Measurements from ENCODE around the gene CRABP1.

The CRABP1 gene

GRCh38 chr15:78322724-78323521, 17.2 kb upstream of the CRABP1 start:
- no peak for DNase-seq
- TF ChIP-seq GATA1 (IDR thresholded peaks at IDR 0.05; ENCODE audit: low read depth, low read length) (no peak), POLR2A (IDR thresholded peaks at IDR 0.05; ENCODE audit: low read length) (no peak)

DNA sequence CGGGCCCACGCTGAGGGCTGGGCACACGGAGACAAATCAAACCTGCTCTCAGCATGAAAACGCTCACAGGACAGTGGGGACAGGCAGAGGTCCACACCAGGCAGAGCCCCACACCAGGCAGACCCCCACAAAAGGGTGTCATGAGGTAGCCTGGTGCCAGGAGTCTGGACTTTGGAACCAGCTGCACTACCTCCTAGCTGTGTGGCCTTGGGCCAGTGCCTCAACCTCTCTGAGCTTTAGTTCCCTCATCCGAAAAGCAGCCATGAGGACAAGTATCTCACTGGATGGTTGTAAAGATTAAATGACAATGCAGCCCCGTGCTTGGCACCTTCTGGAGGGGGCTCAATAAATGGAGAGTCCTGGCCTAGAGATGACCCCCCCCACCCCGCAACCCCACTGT, 16.5 kb upstream of the CRABP1 start:
- no peak for TF ChIP-seq GATA1 (IDR thresholded peaks at IDR 0.05; ENCODE audit: low read depth, low read length)
- no peak for TF ChIP-seq POLR2A (IDR thresholded peaks at IDR 0.05; ENCODE audit: low read length)
- DNase-seq: no peak

- DNase-seq: no peak
- TF ChIP-seq GATA1 (IDR thresholded peaks at IDR 0.05; ENCODE audit: low read depth, low read length) (no peak), POLR2A (IDR thresholded peaks at IDR 0.05; ENCODE audit: low read length) (no peak)
These were observed 16.0 kb upstream of the CRABP1 start for GRCh38 chr15:78324144-78324543.

- no peak for TF ChIP-seq POLR2A (IDR thresholded peaks at IDR 0.05; ENCODE audit: low read length)
- no peak for TF ChIP-seq GATA1 (IDR thresholded peaks at IDR 0.05; ENCODE audit: low read depth, low read length)
- DNase-seq: no peak
These were observed 14.9 kb upstream of the CRABP1 start for GRCh38 chr15:78325092-78325843.

DNA sequence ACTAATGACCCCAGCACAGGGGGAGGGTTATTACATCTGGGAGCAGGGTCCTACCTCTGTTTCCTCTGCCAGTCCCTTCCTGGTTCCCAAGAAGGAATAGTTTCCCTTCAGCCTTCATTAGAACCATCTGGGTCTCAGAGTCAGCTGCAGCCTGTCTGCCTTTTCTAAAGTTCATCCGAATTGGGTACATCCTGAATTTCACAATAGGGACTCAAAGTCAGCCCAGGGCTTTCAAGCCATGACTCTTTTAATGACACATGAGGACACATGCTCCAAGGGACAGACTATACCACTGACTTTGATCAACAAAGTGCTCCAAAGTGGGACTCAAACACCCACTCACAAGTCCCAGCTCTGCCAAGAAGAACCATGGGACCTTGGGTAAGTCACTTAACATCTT, 12.7 kb upstream of the CRABP1 start:
- DNase-seq: no peak
- TF ChIP-seq POLR2A (IDR thresholded peaks at IDR 0.05; ENCODE audit: low read length) (no peak), GATA1 (IDR thresholded peaks at IDR 0.05; ENCODE audit: low read depth, low read length) (no peak)

DNA sequence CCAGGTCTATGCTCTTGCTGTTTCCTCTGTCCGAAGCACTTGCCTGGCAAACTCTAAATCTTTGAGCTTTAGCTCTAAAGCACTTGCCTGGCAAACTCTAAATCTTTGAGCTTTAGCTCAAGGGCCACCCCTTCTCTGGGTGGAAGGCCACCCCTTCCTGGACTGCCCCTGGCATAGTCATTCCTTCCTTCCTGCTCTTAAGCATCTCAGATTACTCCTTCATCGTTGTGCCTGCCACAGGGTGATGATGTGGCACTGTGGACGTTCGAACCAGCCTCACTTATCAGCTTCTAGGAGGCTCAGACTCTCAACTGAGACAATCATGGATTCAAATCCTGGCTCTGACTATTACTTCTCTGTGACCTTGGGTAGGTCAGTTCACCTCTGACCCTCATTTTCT, 10.5 kb upstream of the CRABP1 start:
- TF ChIP-seq GATA1 (IDR thresholded peaks at IDR 0.05; ENCODE audit: low read depth, low read length) (no peak), POLR2A (IDR thresholded peaks at IDR 0.05; ENCODE audit: low read length) (no peak)
- no peak for DNase-seq

GRCh38 chr15:78334845-78335244, 5.3 kb upstream of the CRABP1 start:
- TF ChIP-seq POLR2A (IDR thresholded peaks at IDR 0.05; ENCODE audit: low read length) (no peak), GATA1 (IDR thresholded peaks at IDR 0.05; ENCODE audit: low read depth, low read length) (no peak)
- no peak for DNase-seq

DNA sequence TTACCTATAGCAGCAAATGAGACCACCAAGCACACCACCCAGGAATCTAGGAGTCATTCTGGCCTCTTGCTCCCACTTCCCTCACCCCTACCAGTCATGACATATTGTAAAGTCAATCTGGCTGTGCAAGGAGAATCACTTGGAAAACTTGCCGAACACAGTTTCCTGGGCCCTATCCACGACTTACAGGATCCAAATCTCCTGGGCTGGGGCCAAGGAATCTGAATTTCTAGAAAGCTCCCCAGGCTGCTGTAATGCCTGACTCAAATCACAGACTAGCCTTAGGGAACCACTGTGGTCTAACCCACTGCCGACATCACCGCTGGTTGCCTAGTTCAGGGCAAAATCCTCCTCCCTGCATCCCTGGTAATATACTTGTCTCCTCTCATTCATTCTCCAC, 4.2 kb upstream of the CRABP1 start:
- no peak for TF ChIP-seq GATA1 (IDR thresholded peaks at IDR 0.05; ENCODE audit: low read depth, low read length)
- no peak for TF ChIP-seq POLR2A (IDR thresholded peaks at IDR 0.05; ENCODE audit: low read length)
- DNase-seq: no peak

DNA sequence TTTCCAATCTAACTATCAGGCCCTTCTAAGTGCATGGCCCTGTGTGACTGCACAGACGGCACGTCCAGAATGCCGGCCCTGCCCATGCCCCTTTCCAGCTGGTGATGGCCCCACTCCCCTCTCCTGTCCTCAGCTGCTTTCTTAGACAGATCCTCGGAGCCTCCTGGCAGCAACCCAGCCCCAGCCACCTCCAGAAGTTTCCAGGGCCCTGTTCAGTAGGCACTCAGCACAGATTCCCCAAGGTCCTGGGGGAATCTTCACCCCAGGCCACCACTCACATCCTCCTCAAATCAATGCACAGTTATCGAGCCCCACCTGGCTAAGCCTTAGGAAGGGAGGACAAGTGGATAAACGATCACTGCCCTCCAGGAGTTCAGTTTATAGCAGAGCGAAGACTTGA, 1.4 kb upstream of the CRABP1 start:
- TF ChIP-seq GATA1 (IDR thresholded peaks at IDR 0.05; ENCODE audit: low read depth, low read length) (no peak), POLR2A (IDR thresholded peaks at IDR 0.05; ENCODE audit: low read length) (no peak)
- no peak for DNase-seq

GRCh38 chr15:78339559-78339958, 594 bp upstream of the CRABP1 start:
- TF ChIP-seq POLR2A (IDR thresholded peaks at IDR 0.05; ENCODE audit: low read length) (no peak), GATA1 (IDR thresholded peaks at IDR 0.05; ENCODE audit: low read depth, low read length) (no peak)
- DNase-seq: no peak

- TF ChIP-seq POLR2A (IDR thresholded peaks at IDR 0.05; ENCODE audit: low read length): no peak
- no peak for TF ChIP-seq GATA1 (IDR thresholded peaks at IDR 0.05; ENCODE audit: low read depth, low read length)
- no peak for DNase-seq
These were observed 1.2 kb downstream of the CRABP1 start for GRCh38 chr15:78341057-78341987.

DNA sequence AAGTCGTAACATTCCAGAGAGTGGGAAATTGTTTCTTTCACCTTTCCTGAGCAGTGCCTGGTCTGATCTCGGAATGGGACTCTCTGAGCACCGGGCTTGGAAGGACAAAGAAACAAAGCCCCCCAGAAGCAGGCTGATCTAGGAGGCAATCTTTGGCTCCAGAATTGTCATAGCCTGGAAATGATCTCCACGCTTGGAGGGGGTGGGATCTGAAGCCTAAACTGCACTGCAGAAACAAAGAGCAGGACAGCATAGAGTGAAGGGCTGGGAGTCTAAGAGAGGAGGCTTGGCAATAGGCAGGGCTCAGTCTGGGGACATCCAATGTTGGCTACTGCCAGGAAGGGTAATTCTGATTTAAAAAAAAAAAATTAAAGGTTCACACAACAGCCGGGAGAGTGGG, 1.9 kb downstream of the CRABP1 start:
- no peak for DNase-seq
- TF ChIP-seq POLR2A (IDR thresholded peaks at IDR 0.05; ENCODE audit: low read length) (no peak), GATA1 (IDR thresholded peaks at IDR 0.05; ENCODE audit: low read depth, low read length) (no peak)

DNA sequence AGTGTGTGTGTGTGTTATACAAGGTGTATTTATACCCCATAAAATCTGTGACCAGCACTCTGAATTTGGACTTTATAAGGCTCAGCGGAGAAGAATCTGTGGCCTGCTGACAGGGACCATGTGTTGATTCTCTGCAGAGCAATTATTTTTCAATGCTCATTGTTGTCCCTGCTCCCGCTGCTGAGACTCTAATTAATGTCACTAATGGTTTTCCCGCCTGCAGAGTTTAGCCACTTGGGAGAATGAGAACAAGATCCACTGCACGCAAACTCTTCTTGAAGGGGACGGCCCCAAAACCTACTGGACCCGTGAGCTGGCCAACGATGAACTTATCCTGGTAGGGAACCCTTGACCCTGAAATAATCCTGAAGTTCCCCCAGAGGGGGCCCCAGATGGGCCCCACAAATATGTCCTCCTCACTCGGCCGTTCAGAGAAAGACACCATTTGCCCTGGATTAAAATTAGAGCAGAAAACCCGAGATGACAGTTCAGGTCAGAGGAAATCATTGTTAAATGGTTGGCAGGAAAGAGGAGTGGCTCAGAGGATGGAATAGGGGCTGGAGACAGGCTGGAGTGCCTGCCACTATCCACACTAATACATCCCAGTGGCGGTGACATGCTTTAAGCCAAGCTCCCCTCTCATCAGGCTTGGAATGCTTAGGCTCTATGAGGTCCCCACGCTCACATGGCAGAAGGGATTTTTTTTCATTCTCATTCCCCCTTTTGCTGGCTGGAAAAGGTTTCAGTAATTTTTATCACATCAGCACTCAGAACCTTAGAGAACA, 3.3 kb downstream of the CRABP1 start:
- DNase-seq: no peak
- no peak for TF ChIP-seq GATA1 (IDR thresholded peaks at IDR 0.05; ENCODE audit: low read depth, low read length)
- TF ChIP-seq POLR2A (IDR thresholded peaks at IDR 0.05; ENCODE audit: low read length): no peak

Data from erythroblast (primary cell).